ENCODE results near the gene LTB.

Gene LTB

GRCh38 chr6:31531162-31531561, 51.1 kb downstream of the LTB start:
- no peak overlapping the region for H3K4me3 ChIP-seq (ENCODE audit: low read depth, low read length, poor library complexity, severe bottlenecking)
- no peak overlapping the region for H3K27ac ChIP-seq (ENCODE audit: low read depth, low read length, poor library complexity, severe bottlenecking)
- TF ChIP-seq CTCF (IDR thresholded peaks at IDR 0.05; ENCODE audit: low read length) (no peak), EZH2 (IDR thresholded peaks at IDR 0.05; ENCODE audit: borderline replicate concordance, low read length) (no peak)
- H3K4me1 ChIP-seq (ENCODE audit: insufficient read depth, low read length, severe bottlenecking) = peaks cover 4% of the 10 kb centered on the region
- no peak overlapping the region for H3K4me2 ChIP-seq (ENCODE audit: low read length)
- peaks cover 14% of the 10 kb centered on the region; the same call in 1 of the 2 replicates for H3F3A ChIP-seq (ENCODE audit: insufficient read depth, low read length)
- no peak overlapping the region for H3K9ac ChIP-seq (ENCODE audit: low read length)
- H3K9me3 ChIP-seq (ENCODE audit: low read length) = no peaks in the 10 kb centered on the region
- no peaks in the 10 kb centered on the region for H3K79me2 ChIP-seq (ENCODE audit: insufficient read depth, low read length)
- no peaks in the 10 kb centered on the region for H3K27me3 ChIP-seq (ENCODE audit: insufficient read depth, low read length)
- H3K9me2 ChIP-seq (ENCODE audit: low read depth, low read length) = no peaks in the 10 kb centered on the region
- H2AFZ ChIP-seq (ENCODE audit: low read length) = no peak overlapping the region
- H4K20me1 ChIP-seq (ENCODE audit: insufficient read depth, low read length) = no peaks in the 10 kb centered on the region
- H3K36me3 ChIP-seq (ENCODE audit: insufficient read depth, low read length) = peaks cover 69% of the 10 kb centered on the region

- peaks cover 64% of the 10 kb centered on the region for H3K36me3 ChIP-seq (ENCODE audit: insufficient read depth, low read length)
- TF ChIP-seq EZH2 (IDR thresholded peaks at IDR 0.05; ENCODE audit: borderline replicate concordance, low read length) = no peak
- TF ChIP-seq CTCF (IDR thresholded peaks at IDR 0.05; ENCODE audit: low read length) = no peak
- peaks cover 14% of the 10 kb centered on the region; the same call in 1 of the 2 replicates for H3F3A ChIP-seq (ENCODE audit: insufficient read depth, low read length)
- H3K79me2 ChIP-seq (ENCODE audit: insufficient read depth, low read length) = no peaks in the 10 kb centered on the region
- no peak overlapping the region for H3K27ac ChIP-seq (ENCODE audit: low read depth, low read length, poor library complexity, severe bottlenecking)
- H3K9ac ChIP-seq (ENCODE audit: low read length) = no peak overlapping the region
- H3K4me3 ChIP-seq (ENCODE audit: low read depth, low read length, poor library complexity, severe bottlenecking) = no peak overlapping the region
- no peak overlapping the region for H2AFZ ChIP-seq (ENCODE audit: low read length)
- H3K27me3 ChIP-seq (ENCODE audit: insufficient read depth, low read length) = no peaks in the 10 kb centered on the region
- no peaks in the 10 kb centered on the region for H3K9me2 ChIP-seq (ENCODE audit: low read depth, low read length)
- no peaks in the 10 kb centered on the region for H3K9me3 ChIP-seq (ENCODE audit: low read length)
- H4K20me1 ChIP-seq (ENCODE audit: insufficient read depth, low read length) = no peaks in the 10 kb centered on the region
- no peak overlapping the region for H3K4me2 ChIP-seq (ENCODE audit: low read length)
- H3K4me1 ChIP-seq (ENCODE audit: insufficient read depth, low read length, severe bottlenecking) = peaks cover 4% of the 10 kb centered on the region
These were observed 51.6 kb downstream of the LTB start for GRCh38 chr6:31530659-31531058.
